GM13976 (cell line): ENCODE data around the gene MYO3A.
"Not testable (repeated sequence)": the region's sequence is repeated elsewhere in the genome, so short reads cannot be mapped to it uniquely, and the experiment has no call there.

ENCODE experiments used
- DNase-seq: peaks from one replicate; pipeline ENCODE4 v3.0.0; 2012; ENCODE audit warnings: low spot score
- in situ Hi-C: fragments of 300-500 bp; cut with MboI; formaldehyde crosslinking; loops from one replicate; pipeline ENCODE4 v1.12.0; 2022; ENCODE audit warnings: low sequenced_read_pairs, mixed read lengths, inconsistent platforms; ENCODE audit not compliant: unreplicated experiment
- TF ChIP-seq, protein P1 (sequence below): IDR thresholded peaks from 2 replicates; pipeline ENCODE4 v1.5.1; 2012; ENCODE audit warnings: borderline replicate concordance, mild to moderate bottlenecking; ENCODE audit not compliant: insufficient read depth; ENCODE audit errors: extremely low read depth, missing control alignments, control extremely low read depth

The MYO3A gene

DNA sequence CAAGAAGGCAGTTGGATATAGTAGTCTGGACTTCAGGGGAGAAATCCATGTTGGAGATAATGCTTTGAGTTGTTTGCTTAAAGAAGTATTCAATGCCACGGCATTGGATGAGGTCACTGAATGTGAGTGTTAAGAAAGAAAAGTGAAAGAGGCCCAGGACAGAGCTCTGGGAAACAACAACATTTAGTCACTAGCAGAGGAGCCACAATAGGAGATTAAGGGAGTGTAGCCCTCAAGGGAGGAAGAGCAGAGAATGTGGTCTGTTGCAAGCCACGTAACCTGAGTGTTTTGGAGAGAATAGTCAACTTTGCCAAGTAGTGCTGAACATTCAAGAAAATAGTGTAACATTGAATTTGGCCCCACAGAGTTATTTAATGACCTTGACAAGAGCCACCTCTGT is 114.7 kb downstream of the MYO3A start:
- TF ChIP-seq, protein P1, sequence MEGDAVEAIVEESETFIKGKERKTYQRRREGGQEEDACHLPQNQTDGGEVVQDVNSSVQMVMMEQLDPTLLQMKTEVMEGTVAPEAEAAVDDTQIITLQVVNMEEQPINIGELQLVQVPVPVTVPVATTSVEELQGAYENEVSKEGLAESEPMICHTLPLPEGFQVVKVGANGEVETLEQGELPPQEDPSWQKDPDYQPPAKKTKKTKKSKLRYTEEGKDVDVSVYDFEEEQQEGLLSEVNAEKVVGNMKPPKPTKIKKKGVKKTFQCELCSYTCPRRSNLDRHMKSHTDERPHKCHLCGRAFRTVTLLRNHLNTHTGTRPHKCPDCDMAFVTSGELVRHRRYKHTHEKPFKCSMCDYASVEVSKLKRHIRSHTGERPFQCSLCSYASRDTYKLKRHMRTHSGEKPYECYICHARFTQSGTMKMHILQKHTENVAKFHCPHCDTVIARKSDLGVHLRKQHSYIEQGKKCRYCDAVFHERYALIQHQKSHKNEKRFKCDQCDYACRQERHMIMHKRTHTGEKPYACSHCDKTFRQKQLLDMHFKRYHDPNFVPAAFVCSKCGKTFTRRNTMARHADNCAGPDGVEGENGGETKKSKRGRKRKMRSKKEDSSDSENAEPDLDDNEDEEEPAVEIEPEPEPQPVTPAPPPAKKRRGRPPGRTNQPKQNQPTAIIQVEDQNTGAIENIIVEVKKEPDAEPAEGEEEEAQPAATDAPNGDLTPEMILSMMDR, result no peak
- in situ Hi-C loops, result no loop called here

DNA sequence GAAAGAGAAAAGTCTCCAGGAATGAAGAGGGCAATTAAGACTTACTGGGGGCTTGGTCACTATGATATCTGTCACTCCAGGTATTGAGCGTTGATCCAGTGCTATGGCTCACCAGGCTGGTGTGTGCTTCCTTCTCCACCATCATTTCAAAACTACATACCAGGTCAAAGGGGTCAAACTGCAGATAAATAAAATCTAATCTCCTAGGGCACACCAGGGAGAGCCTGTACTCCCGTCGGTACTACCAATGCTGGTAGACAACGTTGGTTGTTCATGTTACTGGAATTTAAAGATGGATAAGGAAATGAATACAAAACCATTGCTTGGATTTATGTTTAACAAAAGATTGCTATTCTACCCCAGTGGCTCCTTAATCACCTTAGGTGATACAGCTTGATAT is 118.3 kb downstream of the MYO3A start:
- TF ChIP-seq, protein P1, result no peak
- in situ Hi-C loops, result no loop called here
- no peak for DNase-seq

More for the DNA sequence above, 114.7 kb downstream of the MYO3A start:
- DNase-seq, result no peak

DNA sequence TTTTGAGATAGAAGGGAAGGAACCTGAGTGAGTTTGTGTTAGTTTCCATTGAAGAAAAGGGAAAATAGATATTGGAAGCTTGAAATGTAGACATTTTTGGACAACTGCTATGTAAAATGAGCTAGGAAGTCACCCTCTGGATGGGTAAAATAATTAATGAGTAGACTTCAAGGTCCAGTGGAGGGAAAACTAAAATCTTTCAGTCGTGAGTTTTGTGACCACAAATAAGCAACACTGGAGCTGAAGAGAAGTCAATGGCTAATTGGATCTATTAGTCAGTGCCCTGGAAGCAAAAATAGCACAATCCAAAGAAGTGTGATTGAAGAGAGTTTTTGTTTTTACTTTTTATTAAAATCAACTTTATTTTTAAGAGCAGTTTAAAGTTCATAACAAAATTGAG is 123.4 kb downstream of the MYO3A start:
- in situ Hi-C loops, result no loop called here
- DNase-seq, result no peak
- TF ChIP-seq, protein P1, result no peak

DNA sequence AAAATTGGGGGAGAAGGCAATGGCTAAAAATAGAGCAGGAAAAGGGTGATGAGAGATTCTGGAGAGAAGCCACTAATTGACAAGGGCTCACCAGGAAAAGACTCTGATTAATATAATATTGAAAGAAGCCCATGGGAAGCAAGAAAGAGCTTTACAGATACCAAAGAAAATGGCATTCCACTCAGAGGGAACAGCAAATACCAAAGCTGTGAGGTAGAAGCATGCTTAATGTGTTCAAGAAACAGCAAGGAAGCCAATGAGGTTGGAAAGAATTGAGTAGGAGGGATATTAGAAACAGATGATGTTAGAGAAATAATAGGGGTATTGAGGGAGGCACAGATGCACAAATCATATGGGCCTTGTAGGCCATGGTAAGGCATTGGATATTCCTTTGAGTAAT is 130.1 kb downstream of the MYO3A start:
- in situ Hi-C loops, result no loop called here
- TF ChIP-seq, protein P1, result no peak
- DNase-seq, result no peak

DNA sequence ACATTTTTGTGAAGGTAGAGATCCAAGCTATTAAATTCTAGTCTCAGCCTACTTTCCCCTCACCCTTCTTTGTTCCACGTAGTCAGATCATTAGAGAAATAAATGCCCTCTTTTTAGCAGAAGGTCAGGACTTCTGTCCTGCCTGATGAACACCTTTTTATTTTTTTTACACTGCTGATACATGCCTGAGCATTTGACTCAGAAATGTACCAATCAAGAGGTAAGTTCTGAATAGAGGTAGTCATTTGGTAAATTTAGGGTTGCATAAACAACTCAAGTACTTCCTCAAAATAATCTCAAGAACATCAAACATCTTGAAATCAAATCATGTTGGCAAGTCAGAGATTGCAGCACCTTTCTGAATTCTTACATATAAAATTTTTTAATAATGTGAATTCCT is 133.7 kb downstream of the MYO3A start:
- TF ChIP-seq, protein P1, result no peak
- DNase-seq, result no peak
- in situ Hi-C loops, result no loop called here

DNA sequence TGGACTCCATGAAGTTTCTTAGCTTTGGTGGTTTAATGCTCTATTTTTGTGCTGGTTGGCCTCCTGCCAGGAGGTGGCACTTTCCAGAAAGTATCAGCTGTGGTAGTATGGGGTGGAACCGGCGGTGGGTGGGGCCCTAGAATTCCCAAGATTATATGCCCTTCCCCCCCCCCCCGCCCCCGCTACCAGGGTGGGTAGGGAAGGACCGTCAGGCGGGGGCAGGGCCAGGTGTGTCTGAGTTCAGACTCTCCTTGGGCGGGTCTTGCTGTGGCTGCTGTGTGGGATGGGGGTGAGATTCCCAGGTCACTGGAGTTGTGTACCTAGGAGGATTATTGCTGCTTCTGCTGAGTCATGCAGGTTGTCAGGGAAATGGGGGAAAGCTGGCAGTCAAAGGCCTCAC is 146.9 kb downstream of the MYO3A start:
- DNase-seq, in situ Hi-C loops: not testable (repeated sequence)

DNA sequence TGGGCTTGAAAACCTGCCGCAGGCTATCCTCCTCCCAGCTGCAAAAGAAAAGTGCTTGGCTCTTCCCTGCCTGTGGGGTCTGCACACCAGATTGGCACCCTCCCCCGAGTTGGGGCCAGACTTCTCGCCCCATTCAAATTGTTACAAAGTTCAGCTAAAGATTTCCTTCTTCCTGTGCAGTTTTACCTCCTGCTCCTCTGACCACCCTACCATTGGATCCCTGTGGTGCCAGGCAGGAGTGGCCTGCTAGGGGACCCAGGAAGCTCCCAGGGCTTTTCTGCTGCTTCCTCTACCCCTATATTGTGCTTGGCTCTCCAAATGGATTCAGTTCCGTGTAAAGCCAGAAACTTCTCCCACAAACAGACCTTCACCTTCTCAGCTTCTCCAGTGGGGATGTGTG is 147.4 kb downstream of the MYO3A start:
- TF ChIP-seq, protein P1, result no peak
- no peak for DNase-seq
- in situ Hi-C loops, result no loop called here
